ENCODE data around the gene CHD5. TPM values are rescaled to one million over a fixed set of nuclear protein-coding genes. Genes with fewer than 3 reads are reported as not detected.

Gene CHD5
- total and polyA plus RNA-seq, 2 of the 13 experiments (the other 11 are each of a cell fraction or from before 2014, with no cell fraction given): 0.02 to 0.21 TPM

GRCh38 chr1:6052543-6053205 lies 127.4 kb downstream of the CHD5 start:
- POLR2A ChIA-PET: no interaction called here
- in situ Hi-C loops (cut with HindIII; ENCODE audit: extremely low pct_ligation_motif_present, low pct_unique_long_range_greater_than_20kb) (no loop called here), intact Hi-C loops (cut with micrococcal nuclease; ENCODE audit: unreplicated experiment) (loop anchor here (1.0 kb wide), 1 partner anchor 119 kb away; no protein-coding TSS in a partner anchor)
- TF ChIP-seq ZNF839 (CRISPR knock-in tag; IDR thresholded peaks at IDR 0.05; ENCODE audit: borderline replicate concordance): no peak
- TF ChIP-seq SMYD3 (CRISPR knock-in tag; IDR thresholded peaks at IDR 0.05): 0 out of 2 replicates have a peak, but pooled peaks have one; percentile 58
- TF ChIP-seq RFX1 (IDR thresholded peaks at IDR 0.05): no peak
- TF ChIP-seq ZNF3 (CRISPR knock-in tag; IDR thresholded peaks at IDR 0.05): 0 out of 2 replicates have a peak, but pooled peaks have one; percentile 25
- TF ChIP-seq ZSCAN29 (CRISPR knock-in tag; conservative IDR thresholded peaks at IDR 0.05): no peak
- no peak for TF ChIP-seq NBN (conservative IDR thresholded peaks at IDR 0.05)
- TF ChIP-seq BRCA1 (CRISPR knock-in tag; IDR thresholded peaks at IDR 0.05): 0 out of 2 replicates have a peak, but pooled peaks have one; percentile 65
- TF ChIP-seq ZNF12 (CRISPR knock-in tag; IDR thresholded peaks at IDR 0.05): 0 out of 2 replicates have a peak, but pooled peaks have one; percentile 52
- peak; percentile 42 for TF ChIP-seq ZNF18 (CRISPR knock-in tag; IDR thresholded peaks at IDR 0.05; ENCODE audit: insufficient replicate concordance)
- no peak for TF ChIP-seq ZSCAN20 (CRISPR knock-in tag; IDR thresholded peaks at IDR 0.05; ENCODE audit: borderline replicate concordance)
- no peak for TF ChIP-seq NCOA5 (CRISPR knock-in tag; IDR thresholded peaks at IDR 0.05)
- TF ChIP-seq TEAD3 (CRISPR knock-in tag; optimal IDR thresholded peaks at IDR 0.05; ENCODE audit: borderline replicate concordance): peak; percentile 38
- TF ChIP-seq SOX13 (IDR thresholded peaks at IDR 0.05): no peak
- peak in 1 of 2 experiments; percentile 49; a peak in 2 of 4 replicates for TF ChIP-seq SOX13 (CRISPR knock-in tag; conservative IDR thresholded peaks at IDR 0.05 in 1 of 2, IDR thresholded peaks at IDR 0.05 in 1 of 2)
- peak; percentile 78; the same call in 1 of the 2 replicates for TF ChIP-seq HBP1 (CRISPR knock-in tag; IDR thresholded peaks at IDR 0.05; ENCODE audit: low read depth)
- peak; percentile 64; the same call in 1 of the 2 replicates for TF ChIP-seq ZNF557 (CRISPR knock-in tag; IDR thresholded peaks at IDR 0.05)
- TF ChIP-seq NR2F2 (IDR thresholded peaks at IDR 0.05; ENCODE audit: borderline replicate concordance, low read depth): no peak
- TF ChIP-seq STAT5B (CRISPR knock-in tag; IDR thresholded peaks at IDR 0.05): peak; percentile 85; the same call in 1 of the 2 replicates
- TF ChIP-seq ZNF547 (CRISPR knock-in tag; IDR thresholded peaks at IDR 0.05): no peak
- TF ChIP-seq ZNF891 (CRISPR knock-in tag; IDR thresholded peaks at IDR 0.05): no peak
- TF ChIP-seq JUNB (CRISPR knock-in tag; IDR thresholded peaks at IDR 0.05; ENCODE audit: borderline replicate concordance): no peak
- TF ChIP-seq KLF6 (CRISPR knock-in tag; IDR thresholded peaks at IDR 0.05): peak; percentile 59; the same call in 1 of the 2 replicates
- TF ChIP-seq THAP7 (CRISPR knock-in tag; IDR thresholded peaks at IDR 0.05): peak; percentile 40; the same call in 1 of the 2 replicates
- peak; percentile 29; the same call in 1 of the 2 replicates for TF ChIP-seq MXD4 (CRISPR knock-in tag; IDR thresholded peaks at IDR 0.05)

More at GRCh38 chr1:6052543-6053205, 127.4 kb downstream of the CHD5 start:
- CTCF ChIA-PET (ENCODE audit: low intra/inter-chr PET ratio, low total read pairs): interaction anchor here (1.5 to 1.7 kb wide), 2 partner anchors 119 to 192 kb away, joined by 8 to 9 read pairs; partner anchors contain the start of gene HES3
- peak; percentile 43 for DNase-seq (ENCODE audit: low spot score)
- Histone ChIP-seq H3K27ac (ENCODE audit: extremely low read length, insufficient read depth, low read length) (no peak overlapping the region), H3K9me3 (ENCODE audit: low read length) (no peaks in the 10 kb centered on the region), H2AFZ (ENCODE audit: low read length) (no peak overlapping the region), H3K9ac (ENCODE audit: insufficient read depth, low read depth, low read length) (no peak overlapping the region), H3K4me3 (replicated peaks in 1 of 3; ENCODE audit: insufficient read depth in 1 of 3, low read depth in 2 of 3, low read length in 3 of 3) (no peak overlapping the region), H3K27me3 (ENCODE audit: control insufficient read depth in 1 of 2, insufficient read depth in 2 of 2, low read length in 2 of 2) (no peaks in the 10 kb centered on the region), H4K20me1 (ENCODE audit: insufficient read depth, low read length) (peaks cover 11% of the 10 kb centered on the region; the same call in 1 of the 2 replicates), H3K79me2 (ENCODE audit: insufficient read depth, low read length) (no peaks in the 10 kb centered on the region), H3K4me2 (ENCODE audit: low read depth, low read length) (no peak overlapping the region), H3K4me1 (ENCODE audit: insufficient read depth, low read length) (peaks cover 12% of the 10 kb centered on the region), H3K36me3 (replicated peaks in 1 of 2; ENCODE audit: control insufficient read depth in 1 of 2, insufficient read depth in 2 of 2, low read length in 2 of 2) (no peaks in the 10 kb centered on the region)
- BruUV-seq (replicated peaks): no TSS peak
- peak; percentile 81 for FAIRE-seq
- WGBS (ENCODE audit: low lambda C conversion rate): 19% methylated on average over 16 of the region's 16 CpGs
- ATAC-seq: peak; percentile 71

Measured in HepG2 (cell line).